ENCODE measurements around the gene SND1.

The SND1 gene

GRCh38 chr7:127754457-127754856 is 102.5 kb downstream of the SND1 start:
- H3K27me3 ChIP-seq (ENCODE audit: low read length): no peaks in the 10 kb centered on the region
- no peak for TF ChIP-seq EZH2phosphoT487 (conservative IDR thresholded peaks at IDR 0.05; ENCODE audit: low read length)
- TF ChIP-seq CTCF (IDR thresholded peaks at IDR 0.05; ENCODE audit: insufficient read depth, low read length, poor library complexity, severe bottlenecking): no peak
- no peak overlapping the region for H3K9ac ChIP-seq (ENCODE audit: low read length)
- H3F3A ChIP-seq (ENCODE audit: insufficient read depth): no peaks in the 10 kb centered on the region
- H3K27ac ChIP-seq (ENCODE audit: low read depth, low read length): no peak overlapping the region
- H2AFZ ChIP-seq (ENCODE audit: low read depth, low read length, severe bottlenecking): no peak overlapping the region
- no peak overlapping the region for H3K4me3 ChIP-seq (ENCODE audit: insufficient read depth, low read length, poor library complexity, severe bottlenecking)
- no peaks in the 10 kb centered on the region for H4K20me1 ChIP-seq (ENCODE audit: low read depth, low read length)
- no peaks in the 10 kb centered on the region for H3K9me3 ChIP-seq (ENCODE audit: insufficient read depth, low read length)
- H3K9me2 ChIP-seq (replicated peaks; ENCODE audit: insufficient read depth, low read length): no peaks in the 10 kb centered on the region
- H3K36me3 ChIP-seq (ENCODE audit: low read length): no peaks in the 10 kb centered on the region
- H3K79me2 ChIP-seq (ENCODE audit: insufficient read depth, low read length): peaks cover 92% of the 10 kb centered on the region
- H3K4me2 ChIP-seq (ENCODE audit: low read depth, low read length, poor library complexity, severe bottlenecking): no peak overlapping the region

- Histone ChIP-seq H2AFZ (ENCODE audit: low read depth, low read length, severe bottlenecking) (no peak overlapping the region), H4K20me1 (ENCODE audit: low read depth, low read length) (no peaks in the 10 kb centered on the region), H3F3A (ENCODE audit: insufficient read depth) (no peaks in the 10 kb centered on the region), H3K4me3 (ENCODE audit: insufficient read depth, low read length, poor library complexity, severe bottlenecking) (no peak overlapping the region), H3K4me2 (ENCODE audit: low read depth, low read length, poor library complexity, severe bottlenecking) (no peak overlapping the region), H3K36me3 (ENCODE audit: low read length) (no peaks in the 10 kb centered on the region), H3K9me3 (ENCODE audit: insufficient read depth, low read length) (no peaks in the 10 kb centered on the region), H3K9me2 (replicated peaks; ENCODE audit: insufficient read depth, low read length) (no peaks in the 10 kb centered on the region), H3K9ac (ENCODE audit: low read length) (no peak overlapping the region), H3K79me2 (ENCODE audit: insufficient read depth, low read length) (peaks cover 91% of the 10 kb centered on the region), H3K27me3 (ENCODE audit: low read length) (no peaks in the 10 kb centered on the region), H3K27ac (ENCODE audit: low read depth, low read length) (no peak overlapping the region)
- no peak for TF ChIP-seq CTCF (IDR thresholded peaks at IDR 0.05; ENCODE audit: insufficient read depth, low read length, poor library complexity, severe bottlenecking)
- TF ChIP-seq EZH2phosphoT487 (conservative IDR thresholded peaks at IDR 0.05; ENCODE audit: low read length): no peak
Measured at GRCh38 chr7:127755521-127755920, 103.5 kb downstream of the SND1 start.

- Histone ChIP-seq H4K20me1 (ENCODE audit: low read depth, low read length) (0 out of 2 replicates have a peak, but pooled peaks cover 1% of the 10 kb centered on the region), H3K4me2 (ENCODE audit: low read depth, low read length, poor library complexity, severe bottlenecking) (no peak overlapping the region), H3K4me3 (ENCODE audit: insufficient read depth, low read length, poor library complexity, severe bottlenecking) (no peak overlapping the region), H3K27ac (ENCODE audit: low read depth, low read length) (no peak overlapping the region), H3K9me3 (ENCODE audit: insufficient read depth, low read length) (no peaks in the 10 kb centered on the region), H3K27me3 (ENCODE audit: low read length) (no peaks in the 10 kb centered on the region), H3F3A (ENCODE audit: insufficient read depth) (no peaks in the 10 kb centered on the region), H3K9me2 (replicated peaks; ENCODE audit: insufficient read depth, low read length) (no peaks in the 10 kb centered on the region), H3K36me3 (ENCODE audit: low read length) (no peaks in the 10 kb centered on the region), H3K79me2 (ENCODE audit: insufficient read depth, low read length) (peaks cover 89% of the 10 kb centered on the region), H2AFZ (ENCODE audit: low read depth, low read length, severe bottlenecking) (no peak overlapping the region), H3K9ac (ENCODE audit: low read length) (no peak overlapping the region)
- TF ChIP-seq CTCF (IDR thresholded peaks at IDR 0.05; ENCODE audit: insufficient read depth, low read length, poor library complexity, severe bottlenecking): no peak
- no peak for TF ChIP-seq EZH2phosphoT487 (conservative IDR thresholded peaks at IDR 0.05; ENCODE audit: low read length)
Measured at GRCh38 chr7:127755965-127756364, 104.0 kb downstream of the SND1 start.

Data from SU-DHL-6 (cell line).